Hindlimb muscle (tissue), 1 donor: Measurements from ENCODE around the gene DTNB. TPM values are rescaled to one million over a fixed set of nuclear protein-coding genes. Genes with fewer than 3 reads are reported as not detected.

Experiments
- DNase-seq: peaks from one replicate; pipeline ENCODE4 v3.0.0-alpha.2; 2013
- polyA plus RNA-seq: library from polyadenylated mRNA; unstranded; fragments of 120-200 nt; gene quantifications from one replicate; pipeline ENCODE4 v1.2.1, GENCODE V29; 2013; ENCODE audit not compliant: insufficient read length

Gene DTNB
- polyA plus RNA-seq, 1 donor: 4.7 TPM

GRCh38 chr2:25362434-25363145, 310.8 kb downstream of the DTNB start:
- no peak for DNase-seq

- peak; percentile 92 for DNase-seq
Measured at GRCh38 chr2:25362049-25362433, 311.3 kb downstream of the DTNB start.

- no peak for DNase-seq
Measured at GRCh38 chr2:25361261-25362048, 311.9 kb downstream of the DTNB start.

- no peak for DNase-seq
Measured at GRCh38 chr2:25358836-25359235, 314.5 kb downstream of the DTNB start.

GRCh38 chr2:25358249-25358815, 315.0 kb downstream of the DTNB start:
- DNase-seq: no peak

GRCh38 chr2:25356088-25356487, 317.3 kb downstream of the DTNB start:
- no peak for DNase-seq

- DNase-seq: no peak
Measured at GRCh38 chr2:25355270-25355669, 318.1 kb downstream of the DTNB start.

GRCh38 chr2:25354116-25354515, 319.3 kb downstream of the DTNB start:
- DNase-seq: no peak

- DNase-seq: no peak
Measured at GRCh38 chr2:25349397-25349796, 324.0 kb downstream of the DTNB start.

- no peak for DNase-seq
Measured at GRCh38 chr2:25347846-25348245, 325.5 kb downstream of the DTNB start.

GRCh38 chr2:25347205-25347815, 326.1 kb downstream of the DTNB start:
- DNase-seq: no peak

GRCh38 chr2:25343187-25343825, 330.1 kb downstream of the DTNB start:
- no peak for DNase-seq

- peak; percentile 86 for DNase-seq
Measured at GRCh38 chr2:25342372-25343186, 330.8 kb downstream of the DTNB start.

- peak; percentile 86 for DNase-seq
Measured at GRCh38 chr2:25341753-25342371, 331.5 kb downstream of the DTNB start, which contains the start of gene DNMT3A. Gene DNMT3A (minus strand): TSS chr2:25341925. CDS start chr2:25313984, 27,941 bp downstream.

GRCh38 chr2:25341011-25341727, 332.2 kb downstream of the DTNB start:
- DNase-seq: peak; percentile 38

GRCh38 chr2:25340181-25340921, 333.0 kb downstream of the DTNB start:
- DNase-seq: no peak

- no peak for DNase-seq
Measured at GRCh38 chr2:25339791-25340180, 333.6 kb downstream of the DTNB start.

- no peak for DNase-seq
Measured at GRCh38 chr2:25339211-25339674, 334.1 kb downstream of the DTNB start.

- DNase-seq: no peak
Measured at GRCh38 chr2:25338401-25338800, 335.0 kb downstream of the DTNB start.

- DNase-seq: no peak
Measured at GRCh38 chr2:25337891-25338290, 335.5 kb downstream of the DTNB start.
